K562 (cell line): ENCODE results near the gene NUP43. TPM values are rescaled to one million over a fixed set of nuclear protein-coding genes. Genes with fewer than 3 reads are reported as not detected.
"Not testable (repeated sequence)": the region's sequence is repeated elsewhere in the genome, so short reads cannot be mapped to it uniquely, and the experiment has no call there.

Experiments used
- ATAC-seq: fragments of 200-7000 bp; cut with Tn5 transposase; 3 replicates; pipeline ENCODE4 v1.9.1; 2020; ENCODE audit warnings: moderate library complexity
- BruUV-seq: library from RNA; stranded (reverse); fragments of 400-500 nt; replicated peaks from 2 replicates; lab custom pipeline; 2021; lab: Mats Ljungman, UMichigan
- CTCF ChIA-PET: fragments of 300-600 bp; formaldehyde crosslinking; extraction: SDS; loops from one replicate; lab custom pipeline; 2021; ENCODE audit warnings: low intra/inter-chr PET ratio; lab: Yijun Ruan, JAX
- POLR2A ChIA-PET: fragments of 300-600, 350-650 bp; sonication (Branson Sonifier 250); formaldehyde crosslinking; extraction: SDS; loops from one replicate; lab custom pipeline; 2021; ENCODE audit warnings: antibody characterized with exemption, inconsistent platforms; lab: Yijun Ruan, JAX
- DNase-seq, 4 experiments: peaks; one replicate each; pipeline versions ENCODE4 v3.0.0 to v3.0.0-alpha.2; 2011 to 2018; ENCODE audit warnings: low spot score in 3 of 4, mixed read lengths in 3 of 4; ENCODE audit errors: extremely low read depth in 1 of 4
- FAIRE-seq: peaks from 2 replicates; lab custom pipeline; 2011; peaks lifted over from hg19 to GRCh38; lab: Jason Lieb, UNC
- H2AFZ ChIP-seq: 2 replicates; pipeline ENCODE4 v1.6.0; 2011; ENCODE audit warnings: low read depth, low read length, control low read depth, inconsistent platforms
- H3K27ac ChIP-seq: fragments of 200-600 bp; 3 replicates; pipeline ENCODE4 v1.8.0; 2011; ENCODE audit warnings: low read depth, mild to moderate bottlenecking, control low read depth, inconsistent platforms, low read length, moderate library complexity, mixed read lengths; ENCODE audit errors: extremely low read depth
- H3K27me3 ChIP-seq, 2 experiments: fragments of 300-600 bp in 1 of 2; 2 replicates in 1 of 2; 3 replicates in 1 of 2; pipeline versions ENCODE4 v1.6.0 to v1.8.0; 2011; ENCODE audit warnings: inconsistent platforms in 2 of 2, low read length in 2 of 2, mild to moderate bottlenecking in 1 of 2, mixed read lengths in 1 of 2, moderate library complexity in 1 of 2; ENCODE audit not compliant: control insufficient read depth in 2 of 2, insufficient read depth in 2 of 2
- H3K36me3 ChIP-seq: fragments of 300-600 bp; 3 replicates; pipeline ENCODE4 v1.8.0; 2011; ENCODE audit warnings: mild to moderate bottlenecking, low read length, inconsistent platforms; ENCODE audit not compliant: control insufficient read depth, insufficient read depth
- H3K4me1 ChIP-seq, 2 experiments: fragments of 200-600 bp in 1 of 2; replicated peaks in 1 of 2; 2 replicates in 1 of 2; 3 replicates in 1 of 2; pipeline versions ENCODE4 v1.5.1 to v1.8.0; 2011; ENCODE audit warnings: inconsistent platforms in 2 of 2, low read length in 2 of 2, mild to moderate bottlenecking in 1 of 2, mixed read lengths in 1 of 2, moderate library complexity in 1 of 2; ENCODE audit not compliant: control insufficient read depth in 2 of 2, insufficient read depth in 2 of 2
- H3K4me2 ChIP-seq: 2 replicates; pipeline ENCODE4 v1.6.1; 2011; ENCODE audit warnings: low read length, control low read depth, inconsistent platforms, mixed read lengths; ENCODE audit not compliant: insufficient read depth
- H3K4me3 ChIP-seq: fragments of 200-600 bp; sonication (generic), shearing (Covaris generic); 2 replicates; pipeline ENCODE4 v1.5.1; 2016; ENCODE audit warnings: control low read depth, inconsistent platforms
- H3K79me2 ChIP-seq: fragments of 200-600 bp; 3 replicates; pipeline ENCODE4 v1.8.0; 2011; ENCODE audit warnings: low read length, inconsistent platforms; ENCODE audit not compliant: control insufficient read depth, insufficient read depth
- H3K9ac ChIP-seq, 2 experiments: 2 replicates each; pipeline versions ENCODE4 v1.6.0 to v1.6.1; 2011; ENCODE audit warnings: low read depth in 2 of 2, low read length in 2 of 2, control low read depth in 1 of 2, inconsistent platforms in 1 of 2, mild to moderate bottlenecking in 1 of 2, mixed read lengths in 1 of 2; ENCODE audit not compliant: insufficient read depth in 1 of 2
- H3K9me1 ChIP-seq: one replicate; pipeline ENCODE4 v1.6.0; 2011; ENCODE audit warnings: inconsistent platforms, mild to moderate bottlenecking, low read length, moderate library complexity; ENCODE audit not compliant: control insufficient read depth, insufficient read depth
- H3K9me3 ChIP-seq: replicated peaks from 2 replicates; pipeline ENCODE4 v1.5.1; 2011; ENCODE audit warnings: low read depth, low read length, inconsistent platforms; ENCODE audit not compliant: control insufficient read depth, insufficient read depth
- H4K20me1 ChIP-seq: replicated peaks from 2 replicates; pipeline ENCODE4 v1.6.1; 2011; ENCODE audit warnings: low read length, inconsistent platforms, mixed read lengths; ENCODE audit not compliant: control insufficient read depth, insufficient read depth
- C11orf30 ChIP-seq: fragments of 450-650 bp; IDR thresholded peaks from 2 replicates; pipeline ENCODE4 v1.6.1; 2016; ENCODE audit warnings: low read depth, mild to moderate bottlenecking
- CBX3 ChIP-seq, 2 experiments: IDR thresholded peaks; 1 replicate in 1 of 2; 2 replicates in 1 of 2; pipeline ENCODE4 v1.6.1; 2012; ENCODE audit warnings: inconsistent platforms in 2 of 2, low read length in 2 of 2, borderline replicate concordance in 1 of 2, control low read depth in 1 of 2
- CBX5 ChIP-seq: IDR thresholded peaks from 2 replicates; pipeline ENCODE4 v1.6.1; 2014; ENCODE audit warnings: low read depth, borderline replicate concordance
- DPF2 ChIP-seq: fragments of 450-650 bp; IDR thresholded peaks from 2 replicates; pipeline ENCODE4 v1.6.1; 2016
- FOXJ2 ChIP-seq: fragments of 200-800 bp; sonication (Bioruptor generic); IDR thresholded peaks from 2 replicates; pipeline ENCODE4 v1.6.1; 2016; ENCODE audit warnings: missing genetic modification characterization, missing compliant biosample characterization
- JUNB ChIP-seq: fragments of 450-650 bp; formaldehyde crosslinking; conservative IDR thresholded peaks from 2 replicates; pipeline ENCODE4 v1.4.0; 2020; ENCODE audit warnings: mild to moderate bottlenecking
- KDM5B ChIP-seq: fragments of 200-600 bp; sonication (generic); IDR thresholded peaks from 2 replicates; pipeline ENCODE4 v1.6.1; 2012; ENCODE audit warnings: low read depth, mild to moderate bottlenecking, moderate library complexity, low read length, control low read depth, inconsistent platforms; ENCODE audit not compliant: insufficient replicate concordance
- KLF6 ChIP-seq: fragments of 250-450 bp; sonication (Bioruptor Pico); IDR thresholded peaks from 2 replicates; pipeline ENCODE4 v1.4.0; 2020; ENCODE audit warnings: mild to moderate bottlenecking, moderate library complexity, borderline replicate concordance
- MAZ ChIP-seq, 2 experiments: fragments of 450-650 bp in 1 of 2; sonication (generic) in 1 of 2; formaldehyde crosslinking; IDR thresholded peaks in 1 of 2; conservative IDR thresholded peaks in 1 of 2; 2 replicates each; pipeline versions ENCODE4 v1.4.0 to v1.5.0; 2020; ENCODE audit warnings: mild to moderate bottlenecking in 1 of 2, missing genetic modification reagents in 1 of 2
- RB1 ChIP-seq: fragments of 450-650 bp; IDR thresholded peaks from 2 replicates; pipeline ENCODE4 v1.6.1; 2017; ENCODE audit warnings: low read depth, mild to moderate bottlenecking
- SMARCA4 ChIP-seq: fragments of 450-650 bp; IDR thresholded peaks from 2 replicates; pipeline ENCODE4 v1.6.1; 2016
- SPI1 ChIP-seq: IDR thresholded peaks from 2 replicates; pipeline ENCODE4 v1.6.1; 2011; ENCODE audit warnings: low read depth, low read length, control low read depth, borderline replicate concordance
- ZBTB1 ChIP-seq: sonication (generic); formaldehyde crosslinking; IDR thresholded peaks from 2 replicates; pipeline ENCODE4 v1.8.1; 2023; ENCODE audit warnings: missing genetic modification reagents, low read depth, mild to moderate bottlenecking, borderline replicate concordance
- ZFX ChIP-seq: sonication (generic); formaldehyde crosslinking; IDR thresholded peaks from 2 replicates; pipeline ENCODE4 v1.8.0; 2022; ENCODE audit warnings: mild to moderate bottlenecking, missing genetic modification reagents, moderate library complexity
- ZNF316 ChIP-seq: fragments of 450-650 bp; IDR thresholded peaks from 2 replicates; pipeline ENCODE4 v1.6.1; 2016
- ZSCAN32 ChIP-seq: fragments of 450-650 bp; formaldehyde crosslinking; IDR thresholded peaks from 2 replicates; pipeline ENCODE4 v1.4.0; 2020; ENCODE audit warnings: mild to moderate bottlenecking, moderate library complexity
- WGBS: fragments of 100-300 bp; shearing (Covaris generic); methylation state at CpG from one replicate; pipeline ENCODE4 v1.1.6; 2016; ENCODE audit warnings: low coverage, mixed read lengths; ENCODE audit not compliant: insufficient coverage; ENCODE audit errors: missing lambda C conversion rate; 5-methylcytosine and 5-hydroxymethylcytosine counted together
- in situ Hi-C: fragments of 300-500 bp; cut with MboI; formaldehyde crosslinking; loops from 4 replicates; pipeline ENCODE4 v1.15.0; 2018; ENCODE audit warnings: inconsistent platforms, mixed read lengths
- intact Hi-C: fragments of 100-400 bp; cut with micrococcal nuclease; formaldehyde crosslinking; loops from 2 replicates; pipeline ENCODE4 v1.14.2; 2022
- polyA plus RNA-seq, 8 experiments: library from polyadenylated mRNA; depleted of rRNA in 4 of 8; stranded (reverse) in 5 of 8; unstranded in 3 of 8; fragments of >200 nt; fragmentation: Nextera tagmentation in 2 of 8; fragmentation: Illumina TruSeq in 1 of 8; extraction: Ambion mirVana in 2 of 8; extraction: Trizol in 1 of 8; gene quantifications; 2 replicates each; pipeline versions ENCODE4 v1.2.1 to v1.2.3, GENCODE V29; 2011 to 2014; ENCODE audit warnings: inconsistent platforms in 1 of 8, missing spikeins in 1 of 8
- total RNA-seq, 7 experiments: library from RNA; depleted of rRNA in 6 of 7; stranded (reverse); fragments of >200 nt in 6 of 7; fragmentation: Illumina TruSeq in 2 of 7; extraction: Trizol in 2 of 7; gene quantifications; 2 replicates each; pipeline versions ENCODE4 v1.2.1 to v1.2.3, GENCODE V29; 2011 to 2021; ENCODE audit warnings: low replicate concordance in 1 of 7
- TF ChIP-seq, protein P1 (sequence below): fragments of 250-450 bp; sonication (Bioruptor Pico); IDR thresholded peaks from 2 replicates; pipeline ENCODE4 v1.9.0; 2021; ENCODE audit warnings: mild to moderate bottlenecking, inconsistent platforms
- TF ChIP-seq, protein P2 (sequence below), 2 experiments: fragments of 450-650 bp in 1 of 2; sonication (generic) in 1 of 2; formaldehyde crosslinking in 1 of 2; IDR thresholded peaks in 1 of 2; conservative IDR thresholded peaks in 1 of 2; 2 replicates each; pipeline versions ENCODE4 v1.6.1 to v1.8.1; 2016 to 2023; ENCODE audit warnings: mild to moderate bottlenecking in 2 of 2, moderate library complexity in 2 of 2, inconsistent platforms in 1 of 2, missing genetic modification reagents in 1 of 2

The NUP43 gene
- total and polyA plus RNA-seq, 9 of the 15 experiments (the other 6 are each of a cell fraction or from before 2014, with no cell fraction given): 28.9 to 136 (median 67.4) TPM

DNA sequence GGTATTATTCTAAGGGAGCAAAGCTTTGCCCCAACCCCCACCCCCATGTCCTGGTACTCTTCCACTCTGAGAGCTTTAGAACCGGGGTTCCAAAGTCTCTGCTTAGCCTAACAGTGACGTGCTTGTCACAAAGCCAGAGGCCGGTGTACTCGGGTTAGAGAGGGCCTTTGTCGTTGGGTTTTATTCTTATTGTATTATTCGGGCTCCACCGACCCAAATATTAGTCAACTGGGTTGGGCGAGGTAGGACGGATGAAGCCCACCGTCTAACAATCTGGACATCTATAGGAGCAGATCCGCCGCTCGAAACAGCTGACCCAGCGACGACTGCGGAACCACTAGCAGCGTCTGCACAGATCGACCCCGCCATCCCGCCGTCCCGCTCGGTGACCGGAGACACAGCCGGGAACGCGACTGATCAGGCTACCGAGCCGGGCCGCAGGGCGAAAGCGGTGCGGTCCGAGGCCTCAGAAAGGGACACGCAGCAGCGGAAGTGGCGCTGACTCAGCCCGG lies 2.8 kb upstream of the NUP43 start:
- H3K9me3 ChIP-seq, H3K9me1 ChIP-seq, H4K20me1 ChIP-seq, DNase-seq, intact Hi-C loops, H3K27me3 ChIP-seq, CTCF ChIA-PET, in situ Hi-C loops: not testable (repeated sequence)
- peak overlapping the region; percentile 81 for H2AFZ ChIP-seq
- H3K9ac ChIP-seq: peak overlapping the region; percentile 85 to 96
- peak overlapping the region; percentile 96 for H3K27ac ChIP-seq
- peaks cover 29% of the 10 kb centered on the region; the same call in 2 of the 3 replicates for H3K36me3 ChIP-seq
- ATAC-seq (peak; percentile 5), FAIRE-seq (peak; percentile 63)
- WGBS: 0% methylated on average over 18 of the region's 38 CpGs
- peaks cover 26 to 30% of the 10 kb centered on the region in 2 experiments for H3K4me1 ChIP-seq
- H3K4me2 ChIP-seq: peak overlapping the region; percentile 94
- peak overlapping the region; percentile 97 for H3K4me3 ChIP-seq
- POLR2A ChIA-PET: interaction anchor here (0.6 to 2.8 kb wide), 12 partner anchors 14 to 98 kb away, joined by 3 to 13 read pairs (median 4); partner anchors contain the start of gene LATS1
- peaks cover 74% of the 10 kb centered on the region for H3K79me2 ChIP-seq
- TSS peak; percentile 27 for BruUV-seq
- 0 out of 2 replicates have a peak, but pooled peaks have one; percentile 85 for TF ChIP-seq KLF6 (CRISPR knock-in tag)
- TF ChIP-seq C11orf30: peak; percentile 79
- peak; percentile 79; the same call in 1 of the 2 replicates for TF ChIP-seq SPI1
- TF ChIP-seq, protein P1, sequence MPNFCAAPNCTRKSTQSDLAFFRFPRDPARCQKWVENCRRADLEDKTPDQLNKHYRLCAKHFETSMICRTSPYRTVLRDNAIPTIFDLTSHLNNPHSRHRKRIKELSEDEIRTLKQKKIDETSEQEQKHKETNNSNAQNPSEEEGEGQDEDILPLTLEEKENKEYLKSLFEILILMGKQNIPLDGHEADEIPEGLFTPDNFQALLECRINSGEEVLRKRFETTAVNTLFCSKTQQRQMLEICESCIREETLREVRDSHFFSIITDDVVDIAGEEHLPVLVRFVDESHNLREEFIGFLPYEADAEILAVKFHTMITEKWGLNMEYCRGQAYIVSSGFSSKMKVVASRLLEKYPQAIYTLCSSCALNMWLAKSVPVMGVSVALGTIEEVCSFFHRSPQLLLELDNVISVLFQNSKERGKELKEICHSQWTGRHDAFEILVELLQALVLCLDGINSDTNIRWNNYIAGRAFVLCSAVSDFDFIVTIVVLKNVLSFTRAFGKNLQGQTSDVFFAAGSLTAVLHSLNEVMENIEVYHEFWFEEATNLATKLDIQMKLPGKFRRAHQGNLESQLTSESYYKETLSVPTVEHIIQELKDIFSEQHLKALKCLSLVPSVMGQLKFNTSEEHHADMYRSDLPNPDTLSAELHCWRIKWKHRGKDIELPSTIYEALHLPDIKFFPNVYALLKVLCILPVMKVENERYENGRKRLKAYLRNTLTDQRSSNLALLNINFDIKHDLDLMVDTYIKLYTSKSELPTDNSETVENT (CRISPR knock-in tag): 0 out of 2 replicates have a peak, but pooled peaks have one; percentile 4
- TF ChIP-seq JUNB (CRISPR knock-in tag): 0 out of 2 replicates have a peak, but pooled peaks have one; percentile 15
- TF ChIP-seq DPF2: 0 out of 2 replicates have a peak, but pooled peaks have one; percentile 7
- 0 out of 2 replicates have a peak, but pooled peaks have one; percentile 50 for TF ChIP-seq ZSCAN32 (CRISPR knock-in tag)
- TF ChIP-seq RB1: peak; percentile 66; the same call in 1 of the 2 replicates
- TF ChIP-seq, protein P2, sequence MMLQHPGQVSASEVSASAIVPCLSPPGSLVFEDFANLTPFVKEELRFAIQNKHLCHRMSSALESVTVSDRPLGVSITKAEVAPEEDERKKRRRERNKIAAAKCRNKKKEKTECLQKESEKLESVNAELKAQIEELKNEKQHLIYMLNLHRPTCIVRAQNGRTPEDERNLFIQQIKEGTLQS (IDR thresholded peaks at IDR 0.05): peak; percentile 79; the same call in 1 of the 2 replicates
- TF ChIP-seq, protein P2 (CRISPR knock-in tag; conservative IDR thresholded peaks at IDR 0.05): not testable (repeated sequence)
- peak in 1 of 2 experiments; percentile 76; a peak in 1 of 4 replicates for TF ChIP-seq MAZ (CRISPR knock-in tag; conservative IDR thresholded peaks at IDR 0.05 in 1 of 2, IDR thresholded peaks at IDR 0.05 in 1 of 2)
- 0 out of 3 replicates have a peak, but pooled peaks of 1 of the 2 experiments have one; percentile 12 for TF ChIP-seq CBX3 (IDR thresholded peaks at IDR 0.05; ENCODE audit: borderline replicate concordance in 1 of 2, low read length in 2 of 2)
- peak; percentile 85 for TF ChIP-seq ZFX
- 0 out of 2 replicates have a peak, but pooled peaks have one; percentile 26 for TF ChIP-seq FOXJ2 (tag)
- 0 out of 2 replicates have a peak, but pooled peaks have one; percentile 8 for TF ChIP-seq ZBTB1
- 0 out of 2 replicates have a peak, but pooled peaks have one; percentile 54 for TF ChIP-seq CBX5
- TF ChIP-seq KDM5B: peak; percentile 60
- TF ChIP-seq SMARCA4: peak; percentile 4; the same call in 1 of the 2 replicates
- TF ChIP-seq ZNF316: peak; percentile 72
